GM10266 (cell line): Measurements from ENCODE around the gene VPS13C.
"Not testable (repeated sequence)": the region's sequence is repeated elsewhere in the genome, so short reads cannot be mapped to it uniquely, and the experiment has no call there.

ENCODE experiments used
- DNase-seq: peaks from one replicate; pipeline ENCODE4 v3.0.0; 2012; ENCODE audit errors: extremely low spot score
- TF ChIP-seq, protein P1 (sequence below): IDR thresholded peaks from 2 replicates; pipeline ENCODE4 v1.5.1; 2012; ENCODE audit warnings: mild to moderate bottlenecking, low read depth; ENCODE audit not compliant: control insufficient read depth, insufficient read depth; ENCODE audit errors: missing control alignments

VPS13C gene

DNA sequence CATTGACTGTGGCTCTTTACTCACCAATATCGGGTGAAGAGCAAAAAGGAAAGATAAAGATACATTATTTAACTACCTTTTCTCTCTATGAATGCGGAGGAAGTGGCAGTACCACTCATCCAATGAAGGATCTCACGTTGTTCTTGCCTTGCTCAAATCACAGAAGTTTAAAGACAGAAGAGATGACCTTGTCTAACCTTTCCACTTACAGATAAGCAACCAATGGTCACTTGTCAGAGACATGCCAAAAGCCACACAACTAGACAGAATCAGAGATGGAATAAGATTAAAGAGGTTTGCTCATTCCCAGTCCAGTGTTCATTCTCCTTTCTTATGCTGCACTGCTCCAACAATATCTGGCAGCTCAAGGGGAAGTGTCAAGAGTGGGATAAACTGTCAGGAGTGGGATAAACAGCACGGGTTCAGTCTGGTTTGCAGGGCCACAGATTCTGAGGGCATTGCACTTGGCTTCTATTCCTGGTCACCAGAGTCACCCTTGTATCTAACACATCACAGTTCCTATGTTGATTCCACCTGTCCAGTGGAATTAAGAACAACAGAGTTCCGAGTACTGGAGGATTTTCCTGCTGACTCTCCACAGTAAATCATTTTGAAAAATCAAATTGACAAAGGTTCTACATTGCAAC lies 6.7 kb downstream of the VPS13C start:
- TF ChIP-seq, protein P1, sequence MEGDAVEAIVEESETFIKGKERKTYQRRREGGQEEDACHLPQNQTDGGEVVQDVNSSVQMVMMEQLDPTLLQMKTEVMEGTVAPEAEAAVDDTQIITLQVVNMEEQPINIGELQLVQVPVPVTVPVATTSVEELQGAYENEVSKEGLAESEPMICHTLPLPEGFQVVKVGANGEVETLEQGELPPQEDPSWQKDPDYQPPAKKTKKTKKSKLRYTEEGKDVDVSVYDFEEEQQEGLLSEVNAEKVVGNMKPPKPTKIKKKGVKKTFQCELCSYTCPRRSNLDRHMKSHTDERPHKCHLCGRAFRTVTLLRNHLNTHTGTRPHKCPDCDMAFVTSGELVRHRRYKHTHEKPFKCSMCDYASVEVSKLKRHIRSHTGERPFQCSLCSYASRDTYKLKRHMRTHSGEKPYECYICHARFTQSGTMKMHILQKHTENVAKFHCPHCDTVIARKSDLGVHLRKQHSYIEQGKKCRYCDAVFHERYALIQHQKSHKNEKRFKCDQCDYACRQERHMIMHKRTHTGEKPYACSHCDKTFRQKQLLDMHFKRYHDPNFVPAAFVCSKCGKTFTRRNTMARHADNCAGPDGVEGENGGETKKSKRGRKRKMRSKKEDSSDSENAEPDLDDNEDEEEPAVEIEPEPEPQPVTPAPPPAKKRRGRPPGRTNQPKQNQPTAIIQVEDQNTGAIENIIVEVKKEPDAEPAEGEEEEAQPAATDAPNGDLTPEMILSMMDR: no peak
- DNase-seq: no peak

DNA sequence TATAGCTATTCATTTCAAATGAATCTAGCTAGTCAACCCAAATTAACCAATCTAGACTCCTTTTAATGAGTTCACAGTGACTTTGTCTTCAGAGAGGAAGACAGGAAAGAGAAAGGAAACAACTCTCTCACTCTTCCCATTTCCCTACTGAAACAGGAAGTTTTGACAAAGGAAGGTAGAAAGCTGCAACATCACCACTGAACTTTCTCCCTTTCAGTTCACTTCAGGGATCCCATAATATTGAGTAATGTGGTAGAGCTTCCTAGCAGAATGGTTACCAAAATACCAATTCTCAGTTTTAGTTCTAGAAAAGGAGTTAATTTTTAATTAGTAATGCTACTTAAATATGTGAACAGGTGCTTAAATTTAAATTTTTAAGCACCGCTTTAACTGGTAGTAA lies 7.5 kb downstream of the VPS13C start:
- no peak for DNase-seq
- TF ChIP-seq, protein P1: no peak

DNA sequence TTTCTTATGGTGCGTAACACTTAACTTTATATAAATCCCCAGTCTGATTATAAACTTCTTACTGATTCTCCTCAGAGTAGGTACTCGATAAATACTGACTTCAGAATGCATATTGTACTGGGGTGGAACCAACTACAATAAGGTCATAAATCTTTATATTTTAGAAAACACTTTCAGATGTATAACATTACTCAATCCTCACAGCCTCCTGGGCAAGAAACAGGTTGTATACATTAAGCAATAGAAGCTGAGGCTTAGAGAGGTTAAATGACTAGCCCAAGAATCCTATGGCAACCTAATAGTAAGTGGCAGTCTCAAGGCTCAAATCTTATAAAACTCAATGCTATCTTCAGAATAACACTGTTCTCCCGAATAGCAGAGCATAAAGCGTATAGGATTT lies 9.1 kb downstream of the VPS13C start:
- TF ChIP-seq, protein P1: no peak
- DNase-seq: no peak

DNA sequence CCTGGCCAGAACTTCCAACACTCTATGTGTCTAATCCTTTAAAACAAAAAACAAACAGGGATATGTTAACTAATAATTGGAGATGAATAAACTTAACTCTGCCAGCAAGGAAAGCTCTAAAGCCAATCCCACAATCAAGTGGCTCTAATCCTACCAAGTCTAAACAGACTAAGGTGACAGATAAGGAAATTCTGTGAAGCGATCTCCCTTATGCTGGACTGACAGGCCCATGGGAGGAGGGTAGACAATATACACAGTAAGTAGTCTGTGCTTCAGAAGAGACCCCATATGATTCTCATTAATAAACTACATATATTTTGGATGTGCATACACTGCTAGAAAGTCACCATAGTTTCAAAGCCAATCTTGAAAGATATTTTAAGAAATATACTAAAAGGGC lies 10.1 kb downstream of the VPS13C start:
- TF ChIP-seq, protein P1: no peak
- DNase-seq: no peak

DNA sequence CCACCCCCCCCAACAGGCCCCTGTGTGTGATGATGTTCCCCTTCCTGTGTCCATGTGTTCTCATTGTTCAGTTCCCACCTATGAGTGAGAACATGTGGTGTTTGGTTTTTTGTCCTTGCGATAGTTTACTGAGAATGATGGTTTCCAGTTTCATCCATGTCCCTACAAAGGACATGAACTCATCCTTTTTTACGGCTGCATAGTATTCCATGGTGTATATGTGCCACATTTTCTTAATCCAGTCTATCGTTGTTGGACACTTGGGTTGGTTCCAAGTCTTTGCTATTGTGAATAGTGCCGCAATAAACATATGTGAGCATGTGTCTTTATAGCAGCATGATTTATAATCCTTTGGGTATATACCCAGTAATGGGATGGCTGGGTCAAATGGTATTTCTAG lies 12.0 kb downstream of the VPS13C start:
- not testable (repeated sequence) for DNase-seq

DNA sequence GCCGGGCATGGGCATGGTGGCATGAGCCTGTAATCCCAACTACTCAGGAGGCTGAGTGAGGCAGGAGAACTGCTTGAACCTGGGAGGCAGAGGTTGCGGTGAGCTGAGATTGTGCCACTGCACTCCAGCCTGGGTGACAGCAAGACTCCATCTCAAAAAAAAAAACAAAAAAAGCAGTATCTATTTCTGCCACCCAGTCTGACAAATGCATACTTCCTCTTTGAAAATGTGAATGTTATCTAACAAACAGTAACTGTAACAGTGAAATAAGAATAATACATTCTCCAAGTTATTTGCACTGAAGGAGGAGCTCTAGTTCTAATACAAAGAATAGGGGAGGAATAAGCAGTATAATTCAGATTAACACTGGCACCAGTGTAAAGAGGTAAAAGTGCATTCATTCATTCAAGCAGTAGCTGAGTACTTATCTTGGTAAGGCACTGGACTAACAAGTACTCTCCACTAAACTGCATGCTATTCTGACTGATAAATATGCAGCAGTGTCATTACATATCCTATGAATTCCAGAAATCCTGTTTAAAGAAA lies 12.9 kb downstream of the VPS13C start:
- no peak for DNase-seq
- TF ChIP-seq, protein P1: no peak

DNA sequence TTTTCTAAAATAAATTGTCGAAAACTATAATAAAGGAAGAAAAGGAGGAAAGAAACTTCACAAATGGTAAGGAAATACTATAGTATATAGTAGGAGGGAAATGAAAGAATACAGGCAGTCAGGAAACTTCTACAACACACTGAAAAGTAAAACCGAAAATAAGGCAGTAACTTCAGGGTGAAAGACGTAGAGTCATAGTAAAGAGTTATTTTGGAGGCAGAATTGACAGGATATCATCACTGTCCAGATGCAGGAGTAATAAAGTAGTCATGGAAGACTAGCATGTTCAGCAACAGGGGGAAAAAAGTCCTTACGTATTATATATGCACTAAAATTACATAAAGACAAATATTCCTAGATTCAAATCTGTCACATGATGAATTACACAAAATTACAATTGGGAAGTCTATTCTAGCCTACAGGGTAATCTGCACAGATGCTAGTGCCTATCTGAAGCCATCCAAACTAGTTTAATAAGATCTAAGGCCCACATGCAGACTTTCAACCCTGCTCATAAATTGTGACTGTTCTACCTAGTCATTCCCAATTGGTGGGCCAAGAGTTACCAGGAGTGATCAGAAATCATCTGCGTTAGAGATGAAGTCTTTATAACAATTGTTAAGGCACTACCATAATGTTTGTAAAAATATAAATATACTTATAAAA lies 14.0 kb downstream of the VPS13C start:
- TF ChIP-seq, protein P1: no peak
- peak; percentile 31 for DNase-seq
